ENCODE measurements around the gene SIRT6. TPM values are rescaled to one million over a fixed set of nuclear protein-coding genes. Genes with fewer than 3 reads are reported as not detected.
"Not testable (repeated sequence)": the region's sequence is repeated elsewhere in the genome, so short reads cannot be mapped to it uniquely, and the experiment has no call there.

Gene SIRT6
- total RNA-seq, 1 experiment from 2014 or later, result 28.8 TPM

DNA sequence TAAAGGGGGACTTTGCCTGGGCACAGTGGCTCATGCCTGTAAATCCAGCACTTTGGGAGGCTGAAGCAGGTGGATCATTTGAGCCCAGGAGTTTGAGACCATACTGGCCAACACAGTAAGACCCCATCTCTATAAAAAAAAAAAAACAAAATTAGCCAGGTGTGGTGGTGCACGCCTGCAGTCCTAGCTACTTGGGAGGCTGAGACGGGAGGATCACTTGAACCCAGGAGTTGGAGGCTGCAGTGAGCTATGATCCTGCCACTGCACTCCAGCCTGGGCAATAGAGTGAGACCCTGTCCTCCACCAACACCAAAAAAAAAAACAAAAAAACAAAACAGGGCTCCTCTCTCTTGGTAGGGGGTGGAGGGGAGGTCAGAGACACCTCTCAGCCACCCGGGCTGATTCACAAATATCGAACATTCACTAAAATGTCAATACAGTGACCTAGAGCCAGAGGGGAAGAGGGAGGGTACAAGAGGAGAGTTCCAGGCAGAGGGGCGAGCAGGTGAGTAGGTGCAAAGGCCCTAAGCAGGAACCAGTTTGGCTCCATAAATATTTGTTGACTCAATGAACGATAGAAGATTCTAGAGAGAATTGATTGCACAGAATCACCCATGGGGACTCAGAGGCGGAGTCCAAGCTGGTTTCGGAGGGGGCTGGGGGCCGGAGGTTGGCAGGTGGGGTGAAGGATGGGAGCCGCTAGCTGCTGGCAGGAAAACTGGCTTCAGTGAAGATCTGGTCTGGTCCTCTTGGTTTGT, 29.9 kb downstream of the SIRT6 start:
- in situ Hi-C loops (cut with HindIII; ENCODE audit: low pct_unique_long_range_greater_than_20kb, low sequenced_read_pairs), result no loop called here
- no peak for DNase-seq (ENCODE audit: low read depth)

- no peak for DNase-seq (ENCODE audit: low read depth)
Observed at GRCh38 chr19:4151623-4152022, 30.7 kb downstream of the SIRT6 start.

GRCh38 chr19:4149518-4150288, 32.7 kb downstream of the SIRT6 start:
- in situ Hi-C loops (cut with HindIII; ENCODE audit: low pct_unique_long_range_greater_than_20kb, low sequenced_read_pairs), result no loop called here
- no peak for DNase-seq (ENCODE audit: low read depth)

More at GRCh38 chr19:4151623-4152022, 30.7 kb downstream of the SIRT6 start:
- in situ Hi-C loops (cut with HindIII; ENCODE audit: low pct_unique_long_range_greater_than_20kb, low sequenced_read_pairs), result no loop called here

GRCh38 chr19:4144666-4145249, 37.6 kb downstream of the SIRT6 start:
- in situ Hi-C loops (cut with HindIII; ENCODE audit: low pct_unique_long_range_greater_than_20kb, low sequenced_read_pairs), result no loop called here
- DNase-seq (ENCODE audit: low read depth), result peak; percentile 84

DNA sequence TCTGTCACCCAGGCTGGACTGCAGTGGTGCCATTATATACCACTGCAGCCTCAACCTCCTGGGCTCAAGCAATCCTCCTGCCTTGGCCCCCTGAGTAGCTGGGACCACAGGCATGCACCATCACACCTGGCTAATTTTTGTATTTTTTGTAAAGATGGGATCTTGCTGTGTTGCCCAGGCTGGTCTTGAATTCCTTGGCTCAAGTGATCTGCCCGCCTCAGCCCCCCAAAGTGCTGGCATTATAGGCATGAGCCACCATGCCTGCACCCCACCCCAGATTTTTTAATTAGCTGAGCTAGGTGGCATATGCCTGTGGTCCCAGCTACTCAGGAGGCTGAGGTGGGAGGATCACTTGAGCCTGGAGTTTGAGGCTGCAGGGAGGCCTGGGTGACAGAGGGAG, 39.4 kb downstream of the SIRT6 start:
- in situ Hi-C loops (cut with HindIII; ENCODE audit: low pct_unique_long_range_greater_than_20kb, low sequenced_read_pairs); DNase-seq (ENCODE audit: low read depth): not testable (repeated sequence)

DNA sequence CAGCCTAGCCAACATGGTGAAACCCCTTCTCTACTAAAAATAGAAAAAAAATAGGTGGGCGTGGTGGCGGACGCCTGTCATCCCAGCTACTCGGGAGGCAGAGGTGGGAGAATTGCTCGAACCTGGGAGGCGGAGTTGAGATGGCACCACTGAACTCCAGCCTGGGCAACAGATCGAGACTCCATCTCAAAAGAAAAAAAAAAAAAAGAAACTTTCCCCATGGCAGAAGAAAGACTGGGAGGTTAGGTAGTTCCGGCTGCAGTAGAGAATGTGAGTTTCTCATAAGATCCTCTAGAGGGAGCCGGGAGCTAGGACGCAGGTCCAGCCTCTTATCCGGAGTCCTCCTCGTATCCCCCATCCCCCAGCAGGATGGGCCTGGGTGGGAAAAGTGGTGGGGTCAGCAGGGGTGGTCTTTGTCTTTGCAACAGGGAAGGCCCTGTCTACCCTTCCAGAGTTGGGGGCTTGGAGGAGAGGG, 42.1 kb downstream of the SIRT6 start:
- peak; percentile 68 for DNase-seq (ENCODE audit: low read depth)
- in situ Hi-C loops (cut with HindIII; ENCODE audit: low pct_unique_long_range_greater_than_20kb, low sequenced_read_pairs), result no loop called here

GRCh38 chr19:4139614-4140236, 42.6 kb downstream of the SIRT6 start:
- DNase-seq (ENCODE audit: low read depth), result peak; percentile 30
- in situ Hi-C loops (cut with HindIII; ENCODE audit: low pct_unique_long_range_greater_than_20kb, low sequenced_read_pairs), result no loop called here

- no peak for DNase-seq (ENCODE audit: low read depth)
- in situ Hi-C loops (cut with HindIII; ENCODE audit: low pct_unique_long_range_greater_than_20kb, low sequenced_read_pairs), result no loop called here
Observed at GRCh38 chr19:4138445-4138844, 43.9 kb downstream of the SIRT6 start.

DNA sequence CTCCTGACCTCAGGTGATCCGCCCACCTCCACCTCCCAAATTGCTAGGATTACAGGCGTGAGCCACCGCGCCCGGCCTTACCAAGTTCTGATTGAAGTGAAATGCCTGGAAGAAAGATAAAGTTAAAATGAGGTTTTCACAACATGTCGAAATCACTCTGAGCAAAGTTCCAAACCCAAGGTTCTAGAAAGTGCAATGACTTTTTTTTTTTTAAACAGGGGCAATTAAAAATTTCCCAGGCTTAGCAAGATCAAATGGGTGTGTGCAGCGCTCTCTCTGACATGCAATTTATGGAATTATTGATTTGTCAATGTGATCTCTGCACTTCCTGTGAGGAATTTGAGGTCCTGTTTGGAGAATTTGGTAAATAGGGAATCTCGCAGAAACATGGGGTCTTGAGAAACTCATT, 45.7 kb downstream of the SIRT6 start:
- DNase-seq (ENCODE audit: low read depth), result no peak
- in situ Hi-C loops (cut with HindIII; ENCODE audit: low pct_unique_long_range_greater_than_20kb, low sequenced_read_pairs), result no loop called here

DNA sequence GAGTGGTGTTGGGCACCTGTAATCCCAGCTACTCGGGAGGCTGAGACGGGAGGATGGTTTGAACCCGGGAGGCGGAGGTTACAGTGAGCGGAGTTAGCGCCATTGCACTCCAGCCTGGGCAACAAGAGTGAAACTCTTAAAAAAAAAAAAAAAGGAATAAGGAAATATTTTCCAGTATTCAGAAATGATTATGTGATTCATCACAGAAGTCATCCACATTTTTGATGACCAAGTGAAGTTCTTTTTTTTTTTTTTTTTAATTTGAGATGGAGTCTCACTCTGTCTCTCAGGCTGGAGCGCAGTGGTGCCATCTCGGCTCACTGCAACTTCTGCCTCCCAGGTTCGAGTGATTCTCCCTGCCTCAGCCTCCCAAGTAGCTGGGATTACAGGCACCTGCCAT, 47.0 kb downstream of the SIRT6 start:
- DNase-seq (ENCODE audit: low read depth); in situ Hi-C loops (cut with HindIII; ENCODE audit: low pct_unique_long_range_greater_than_20kb, low sequenced_read_pairs): not testable (repeated sequence)

- in situ Hi-C loops (cut with HindIII; ENCODE audit: low pct_unique_long_range_greater_than_20kb, low sequenced_read_pairs), result no loop called here
- no peak for DNase-seq (ENCODE audit: low read depth)
Observed at GRCh38 chr19:4134351-4134750, 48.0 kb downstream of the SIRT6 start.

DNA sequence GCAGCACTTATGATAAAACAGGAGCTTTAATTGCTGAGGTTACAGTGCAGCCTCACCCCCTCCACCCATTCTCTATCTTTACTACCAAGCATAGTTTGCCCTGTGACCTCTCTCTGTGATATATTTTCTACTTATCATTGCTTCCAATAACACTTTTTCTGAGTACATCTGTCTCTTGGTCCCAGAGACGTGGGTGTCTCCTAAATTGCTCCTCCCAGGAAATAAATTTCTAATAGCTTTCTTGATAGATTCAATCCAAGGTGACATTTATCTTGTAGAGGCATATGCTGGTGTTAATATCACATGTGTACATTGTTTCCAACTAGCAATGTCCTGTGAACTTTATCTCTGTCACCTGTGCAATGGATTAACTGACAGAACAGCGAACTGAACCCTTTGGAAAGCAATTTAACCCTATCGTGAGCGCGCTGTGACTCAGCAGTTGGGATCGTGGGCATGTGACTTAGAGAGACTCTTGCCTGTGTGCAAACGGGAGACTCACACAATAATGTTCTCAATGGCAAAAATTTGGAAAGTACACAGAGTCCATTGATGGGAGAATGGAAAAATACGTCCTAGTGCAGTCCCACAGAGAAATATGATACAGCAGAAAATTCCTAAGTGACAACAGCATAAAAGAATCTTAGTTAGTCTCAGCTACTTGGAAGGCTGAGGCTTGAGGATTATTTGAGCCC, 51.5 kb downstream of the SIRT6 start:
- peak; percentile 77 for DNase-seq (ENCODE audit: low read depth)
- in situ Hi-C loops (cut with HindIII; ENCODE audit: low pct_unique_long_range_greater_than_20kb, low sequenced_read_pairs), result no loop called here

- in situ Hi-C loops (cut with HindIII; ENCODE audit: low pct_unique_long_range_greater_than_20kb, low sequenced_read_pairs); DNase-seq (ENCODE audit: low read depth): not testable (repeated sequence)
Observed at GRCh38 chr19:4129050-4129449, 53.3 kb downstream of the SIRT6 start.

DNA sequence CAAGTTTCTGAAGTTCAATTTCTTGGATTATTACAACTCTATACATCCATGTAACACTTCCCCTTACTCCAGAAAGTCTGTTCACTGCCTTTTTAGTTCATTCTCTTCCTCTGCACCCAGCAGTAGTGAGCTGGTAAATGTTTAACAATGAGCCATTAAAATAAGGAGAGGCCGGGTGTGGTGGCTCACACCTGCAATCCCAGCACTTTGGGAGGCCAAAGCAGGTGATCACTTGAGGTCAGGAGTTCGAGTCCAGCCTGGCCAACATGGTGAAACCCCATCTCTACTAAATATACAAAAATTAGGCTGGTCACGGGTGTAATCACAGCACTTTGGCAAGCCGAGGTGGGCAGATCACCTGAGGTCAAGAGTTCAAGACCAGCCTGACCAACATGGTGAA, 55.0 kb downstream of the SIRT6 start:
- DNase-seq (ENCODE audit: low read depth); in situ Hi-C loops (cut with HindIII; ENCODE audit: low pct_unique_long_range_greater_than_20kb, low sequenced_read_pairs): not testable (repeated sequence)

- in situ Hi-C loops (cut with HindIII; ENCODE audit: low pct_unique_long_range_greater_than_20kb, low sequenced_read_pairs), result no loop called here
- DNase-seq (ENCODE audit: low read depth), result no peak
Observed at GRCh38 chr19:4124638-4125037, 57.7 kb downstream of the SIRT6 start.

Measured in Caki2 (cell line).